HCT116 (cell line): ENCODE results near the gene GREB1L. TPM values are rescaled to one million over a fixed set of nuclear protein-coding genes. Genes with fewer than 3 reads are reported as not detected.

Experiments
- ATAC-seq: fragments of 200-7000 bp; cut with Tn5 transposase; 2 replicates; pipeline ENCODE4 v1.9.1; 2020; ENCODE audit warnings: mild to moderate bottlenecking, moderate library complexity
- BruUV-seq: library from RNA; stranded (reverse); fragments of 400-500 nt; replicated peaks from 2 replicates; lab custom pipeline; 2021; lab: Mats Ljungman, UMichigan
- CTCF ChIA-PET: fragments of 300-600 bp; sonication (Branson Sonifier 250); formaldehyde crosslinking; loops from one replicate; lab custom pipeline; 2021; ENCODE audit warnings: antibody characterized with exemption; lab: Charles Lee
- POLR2A ChIA-PET: fragments of 300-600, 350-600 bp; sonication (Branson Sonifier 250); formaldehyde crosslinking; loops from one replicate; lab custom pipeline; 2021; ENCODE audit warnings: antibody characterized with exemption; lab: Charles Lee
- RAD21 ChIA-PET, 2 experiments: fragments of 300-600 bp; sonication (Branson Sonifier 250); formaldehyde crosslinking; loops; one replicate each; lab custom pipeline; 2023; ENCODE audit warnings: low total read pairs in 2 of 2; ENCODE audit not compliant: uncharacterized antibody in 2 of 2, unreplicated experiment in 2 of 2, low non-redundant PET in 1 of 2; lab: Charles Lee
- DNase-seq: peaks from one replicate; pipeline ENCODE4 v3.0.0-alpha.2; 2010; ENCODE audit warnings: low read depth, low spot score
- H2AFZ ChIP-seq: fragments of 200-600 bp; shearing (Covaris generic), sonication (generic); 2 replicates; pipeline ENCODE4 v1.6.1; 2017; ENCODE audit warnings: low read depth, mixed run types, mixed read lengths, antibody characterized with exemption, low read length; ENCODE audit not compliant: poor library complexity, severe bottlenecking
- H3K27ac ChIP-seq: 2 replicates; pipeline ENCODE4 v1.5.1; 2012; ENCODE audit warnings: low read depth, low read length
- H3K27me3 ChIP-seq: fragments of 200-600 bp; sonication (generic); 2 replicates; pipeline ENCODE4 v1.6.1; 2016; ENCODE audit warnings: mixed run types, low read length, mixed read lengths; ENCODE audit not compliant: insufficient read depth
- H3K36me3 ChIP-seq, 2 experiments: fragments of 200-500 bp in 1 of 2; fragments of 200-600 bp in 1 of 2; sonication (Bioruptor generic) in 1 of 2; sonication (generic) in 1 of 2; 2 replicates each; pipeline versions ENCODE4 v1.5.1 to v1.6.1; 2014 to 2016; ENCODE audit warnings: low read length in 2 of 2, inconsistent platforms in 1 of 2, mixed read lengths in 1 of 2, mixed run types in 1 of 2; ENCODE audit not compliant: insufficient read depth in 2 of 2, control insufficient read depth in 1 of 2
- H3K4me1 ChIP-seq, 2 experiments: fragments of 200-600 bp in 1 of 2; sonication (generic) in 1 of 2; 2 replicates each; pipeline versions ENCODE4 v1.5.1 to v1.6.1; 2012 to 2017; ENCODE audit warnings: low read length in 2 of 2, inconsistent platforms in 1 of 2, mild to moderate bottlenecking in 1 of 2, mixed read lengths in 1 of 2, mixed run types in 1 of 2, moderate library complexity in 1 of 2; ENCODE audit not compliant: insufficient read depth in 2 of 2, control insufficient read depth in 1 of 2
- H3K4me2 ChIP-seq: fragments of 200-600 bp; sonication (generic); 2 replicates; pipeline ENCODE4 v1.6.1; 2017; ENCODE audit warnings: mixed run types, low read length, mixed read lengths
- H3K4me3 ChIP-seq, 2 experiments: fragments of 200-600 bp in 1 of 2; sonication (generic) in 1 of 2; replicated peaks in 1 of 2; 2 replicates each; pipeline ENCODE4 v1.5.1; 2011 to 2016; ENCODE audit warnings: low read length in 2 of 2, control low read depth in 1 of 2, low read depth in 1 of 2, mild to moderate bottlenecking in 1 of 2, mixed read lengths in 1 of 2, mixed run types in 1 of 2
- H3K79me2 ChIP-seq: fragments of 200-600 bp; sonication (generic); 2 replicates; pipeline ENCODE4 v1.6.1; 2017; ENCODE audit warnings: mild to moderate bottlenecking, mixed run types, low read length, moderate library complexity, mixed read lengths; ENCODE audit not compliant: insufficient read depth
- H3K9ac ChIP-seq: fragments of 200-600 bp; sonication (generic); 2 replicates; pipeline ENCODE4 v1.6.1; 2016; ENCODE audit warnings: low read length, mixed read lengths
- H3K9me2 ChIP-seq: fragments of 200-600 bp; sonication (generic), shearing (Covaris generic); 2 replicates; pipeline ENCODE4 v1.6.1; 2017; ENCODE audit warnings: mixed run types, mild to moderate bottlenecking, moderate library complexity; ENCODE audit not compliant: insufficient read depth
- H3K9me3 ChIP-seq, 2 experiments: fragments of 200-500 bp in 1 of 2; fragments of 200-600 bp in 1 of 2; sonication (Bioruptor generic) in 1 of 2; sonication (generic) in 1 of 2; 2 replicates each; pipeline ENCODE4 v1.6.1; 2014 to 2017; ENCODE audit warnings: low read length in 2 of 2, mixed read lengths in 2 of 2, inconsistent platforms in 1 of 2, low read depth in 1 of 2, mild to moderate bottlenecking in 1 of 2, mixed run types in 1 of 2, moderate library complexity in 1 of 2; ENCODE audit not compliant: control insufficient read depth in 1 of 2, insufficient read depth in 1 of 2
- H4K20me1 ChIP-seq: fragments of 200-600 bp; sonication (generic), shearing (Covaris generic); 2 replicates; pipeline ENCODE4 v1.6.1; 2017; ENCODE audit warnings: mixed run types, mild to moderate bottlenecking, moderate library complexity; ENCODE audit not compliant: insufficient read depth
- CEBPB ChIP-seq: IDR thresholded peaks from 2 replicates; pipeline ENCODE4 v1.6.1; 2012; ENCODE audit warnings: low read depth
- EGR1 ChIP-seq: IDR thresholded peaks from 2 replicates; pipeline ENCODE4 v1.6.1; 2012; ENCODE audit warnings: low read depth
- ELF1 ChIP-seq: IDR thresholded peaks from 2 replicates; pipeline ENCODE4 v1.6.1; 2012; ENCODE audit warnings: low read depth, borderline replicate concordance
- EZH2 ChIP-seq: fragments of 200-600 bp; sonication (generic); IDR thresholded peaks from 2 replicates; pipeline ENCODE4 v1.6.1; 2017; ENCODE audit warnings: antibody characterized with exemption, mixed run types
- POLR2AphosphoS5 ChIP-seq: IDR thresholded peaks from 2 replicates; pipeline ENCODE4 v1.6.1; 2011; ENCODE audit warnings: mild to moderate bottlenecking, low read depth, low read length, moderate library complexity
- RAD21 ChIP-seq: IDR thresholded peaks from 2 replicates; pipeline ENCODE4 v1.6.1; 2012; ENCODE audit warnings: low read depth, mild to moderate bottlenecking
- intact Hi-C: fragments of 100-400 bp; cut with micrococcal nuclease; formaldehyde crosslinking; loops from 2 replicates; pipeline ENCODE4 v1.10.0; 2022
- total RNA-seq: library from RNA; stranded (reverse); gene quantifications from one replicate; pipeline ENCODE4 v1.2.1, GENCODE V29; 2021; ENCODE audit not compliant: unreplicated experiment
- TF ChIP-seq, protein P1 (sequence below): IDR thresholded peaks from 2 replicates; pipeline ENCODE4 v1.6.1; 2012
- TF ChIP-seq, protein P2 (sequence below): IDR thresholded peaks from 2 replicates; pipeline ENCODE4 v1.6.1; 2011; ENCODE audit warnings: mild to moderate bottlenecking, low read length, moderate library complexity; ENCODE audit not compliant: insufficient replicate concordance; ENCODE audit errors: extremely low read depth

The GREB1L gene
- total RNA-seq, 1 experiment from 2014 or later, result 12.2 TPM

DNA sequence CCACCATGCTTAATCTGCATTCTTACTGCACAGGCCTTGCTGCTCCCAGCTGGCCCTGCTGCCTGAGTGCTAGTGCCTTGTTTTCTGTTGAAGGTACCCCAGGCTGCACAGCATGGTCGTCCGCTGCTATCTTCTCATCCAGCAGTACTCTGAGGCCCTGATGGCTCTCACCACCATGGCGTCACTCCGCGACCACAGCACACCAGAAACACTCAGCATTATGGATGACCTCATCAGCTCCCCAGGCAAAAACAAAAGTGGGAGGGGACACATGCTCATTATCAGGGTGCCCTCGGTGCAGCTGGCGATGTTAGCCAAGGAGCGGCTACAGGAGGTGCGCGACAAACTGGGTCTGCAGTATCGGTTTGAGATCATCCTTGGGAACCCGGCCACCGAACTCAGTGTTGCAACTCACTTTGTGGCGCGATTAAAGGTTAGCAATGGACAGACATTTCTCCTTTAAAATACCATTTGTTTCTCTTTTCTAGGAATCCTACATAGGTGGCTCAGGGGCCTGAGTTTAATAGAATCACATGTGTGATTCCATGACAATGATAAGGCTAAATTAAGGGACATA, 248.0 kb downstream of the GREB1L start:
- no peak for TF ChIP-seq CEBPB
- TF ChIP-seq ELF1, result no peak
- no peak for TF ChIP-seq EGR1
- no peak for TF ChIP-seq RAD21
- TF ChIP-seq, protein P1, sequence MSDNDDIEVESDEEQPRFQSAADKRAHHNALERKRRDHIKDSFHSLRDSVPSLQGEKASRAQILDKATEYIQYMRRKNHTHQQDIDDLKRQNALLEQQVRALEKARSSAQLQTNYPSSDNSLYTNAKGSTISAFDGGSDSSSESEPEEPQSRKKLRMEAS, result no peak
- TF ChIP-seq EZH2, result no peak
- no peak for TF ChIP-seq POLR2AphosphoS5
- TF ChIP-seq, protein P2, sequence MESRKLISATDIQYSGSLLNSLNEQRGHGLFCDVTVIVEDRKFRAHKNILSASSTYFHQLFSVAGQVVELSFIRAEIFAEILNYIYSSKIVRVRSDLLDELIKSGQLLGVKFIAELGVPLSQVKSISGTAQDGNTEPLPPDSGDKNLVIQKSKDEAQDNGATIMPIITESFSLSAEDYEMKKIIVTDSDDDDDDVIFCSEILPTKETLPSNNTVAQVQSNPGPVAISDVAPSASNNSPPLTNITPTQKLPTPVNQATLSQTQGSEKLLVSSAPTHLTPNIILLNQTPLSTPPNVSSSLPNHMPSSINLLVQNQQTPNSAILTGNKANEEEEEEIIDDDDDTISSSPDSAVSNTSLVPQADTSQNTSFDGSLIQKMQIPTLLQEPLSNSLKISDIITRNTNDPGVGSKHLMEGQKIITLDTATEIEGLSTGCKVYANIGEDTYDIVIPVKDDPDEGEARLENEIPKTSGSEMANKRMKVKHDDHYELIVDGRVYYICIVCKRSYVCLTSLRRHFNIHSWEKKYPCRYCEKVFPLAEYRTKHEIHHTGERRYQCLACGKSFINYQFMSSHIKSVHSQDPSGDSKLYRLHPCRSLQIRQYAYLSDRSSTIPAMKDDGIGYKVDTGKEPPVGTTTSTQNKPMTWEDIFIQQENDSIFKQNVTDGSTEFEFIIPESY, result no peak
- Histone ChIP-seq H3K27ac (no peak overlapping the region), H3K36me3 (no peaks in the 10 kb centered on the region), H3K27me3 (no peaks in the 10 kb centered on the region), H3K9me2 (no peaks in the 10 kb centered on the region), H3K9ac (no peak overlapping the region), H3K4me2 (no peak overlapping the region), H3K79me2 (no peaks in the 10 kb centered on the region), H3K9me3 (no peaks in the 10 kb centered on the region), H3K4me1 (peaks cover 4 to 7% of the 10 kb centered on the region in 2 experiments; a peak in 3 of 4 replicates), H3K4me3 (no peak overlapping the region), H4K20me1 (no peaks in the 10 kb centered on the region), H2AFZ (no peak overlapping the region)
- intact Hi-C loops, result loop anchor here (1.0 to 10.0 kb wide), 4 partner anchors 75 to 466 kb away; no protein-coding TSS in a partner anchor
- no TSS peak for BruUV-seq
- ATAC-seq, result no peak
- no peak for DNase-seq
- ChIA-PET POLR2A (interaction anchor here (0.5 kb wide), 1 partner anchor 260 kb away, joined by 3 read pairs; no protein-coding TSS in a partner anchor), CTCF (interaction anchor here (1.3 to 2.1 kb wide), 3 partner anchors 13 to 295 kb away, joined by 3 to 9 read pairs (median 6); no protein-coding TSS in a partner anchor), RAD21 (no interaction called here)
